ENCODE measurements around the gene CNTNAP2. TPM values are rescaled to one million over a fixed set of nuclear protein-coding genes. Genes with fewer than 3 reads are reported as not detected.

Gene CNTNAP2
- total RNA-seq, 6 experiments from 2014 or later = 1.8 to 8.1 (median 3.9) TPM

DNA sequence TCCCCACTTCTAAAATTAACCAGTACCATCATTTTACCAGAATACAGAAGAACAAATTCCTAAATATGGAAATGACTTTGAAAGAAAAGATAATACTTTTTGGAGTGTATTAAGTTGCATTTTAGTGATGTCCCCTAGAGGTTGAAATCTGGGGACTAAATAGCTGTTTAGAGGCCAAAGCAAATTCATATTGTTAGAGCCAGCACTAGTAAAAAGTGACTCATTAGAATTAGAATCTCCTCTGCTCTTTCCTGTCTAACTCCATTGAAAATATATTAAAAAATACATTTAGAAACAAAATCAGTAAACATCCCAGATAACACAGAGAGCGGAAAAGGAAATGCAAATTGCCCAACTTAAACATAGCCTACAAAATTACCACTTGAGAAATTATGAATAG is 1284.3 kb downstream of the CNTNAP2 start:
- Histone ChIP-seq H3K27me3 (no peaks in the 10 kb centered on the region), H3K27ac (no peak overlapping the region), H3K4me1 (no peaks in the 10 kb centered on the region), H3K4me3 (no peak overlapping the region), H3K9me3 (no peaks in the 10 kb centered on the region), H3K36me3 (no peaks in the 10 kb centered on the region)
- DNase-seq (no peak), ATAC-seq (no peak)
- TF ChIP-seq, protein P1, sequence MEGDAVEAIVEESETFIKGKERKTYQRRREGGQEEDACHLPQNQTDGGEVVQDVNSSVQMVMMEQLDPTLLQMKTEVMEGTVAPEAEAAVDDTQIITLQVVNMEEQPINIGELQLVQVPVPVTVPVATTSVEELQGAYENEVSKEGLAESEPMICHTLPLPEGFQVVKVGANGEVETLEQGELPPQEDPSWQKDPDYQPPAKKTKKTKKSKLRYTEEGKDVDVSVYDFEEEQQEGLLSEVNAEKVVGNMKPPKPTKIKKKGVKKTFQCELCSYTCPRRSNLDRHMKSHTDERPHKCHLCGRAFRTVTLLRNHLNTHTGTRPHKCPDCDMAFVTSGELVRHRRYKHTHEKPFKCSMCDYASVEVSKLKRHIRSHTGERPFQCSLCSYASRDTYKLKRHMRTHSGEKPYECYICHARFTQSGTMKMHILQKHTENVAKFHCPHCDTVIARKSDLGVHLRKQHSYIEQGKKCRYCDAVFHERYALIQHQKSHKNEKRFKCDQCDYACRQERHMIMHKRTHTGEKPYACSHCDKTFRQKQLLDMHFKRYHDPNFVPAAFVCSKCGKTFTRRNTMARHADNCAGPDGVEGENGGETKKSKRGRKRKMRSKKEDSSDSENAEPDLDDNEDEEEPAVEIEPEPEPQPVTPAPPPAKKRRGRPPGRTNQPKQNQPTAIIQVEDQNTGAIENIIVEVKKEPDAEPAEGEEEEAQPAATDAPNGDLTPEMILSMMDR (IDR thresholded peaks at IDR 0.05) = no peak
- no peak for TF ChIP-seq POLR2A (IDR thresholded peaks at IDR 0.05)
- intact Hi-C loops (cut with DNase I) = no loop called here
- 64% methylated on average over 1 of the region's 1 CpG for WGBS (ENCODE audit: insufficient coverage, low coverage, low lambda C conversion rate, missing lambda C conversion rate)

DNA sequence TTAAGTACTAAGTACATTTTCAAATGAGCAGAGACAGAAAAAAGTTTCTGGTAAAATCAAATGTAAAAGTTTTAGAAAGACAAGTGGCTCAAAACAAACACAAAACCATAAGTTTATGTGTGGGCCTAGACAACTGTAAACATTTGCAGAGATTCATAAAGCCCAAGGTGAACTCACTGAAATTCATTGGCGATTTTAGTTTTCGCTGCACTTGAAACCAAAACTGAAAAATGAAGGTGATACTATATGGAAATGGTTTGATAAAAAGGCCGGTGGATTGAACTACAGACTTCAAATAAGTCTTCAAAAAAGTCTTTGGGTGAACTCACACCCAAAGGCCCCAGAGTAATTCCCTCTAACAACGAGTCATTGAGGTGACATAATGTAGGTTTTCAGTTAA is 1289.0 kb downstream of the CNTNAP2 start:
- no peak for ATAC-seq
- H3K27ac ChIP-seq = no peak overlapping the region
- 49% methylated on average over 4 of the region's 4 CpGs for WGBS (ENCODE audit: insufficient coverage, low coverage, low lambda C conversion rate, missing lambda C conversion rate)
- TF ChIP-seq, protein P1 (IDR thresholded peaks at IDR 0.05) = no peak
- no peak for TF ChIP-seq POLR2A (IDR thresholded peaks at IDR 0.05)
- intact Hi-C loops (cut with DNase I) = no loop called here
- H3K36me3 ChIP-seq = no peaks in the 10 kb centered on the region
- no peaks in the 10 kb centered on the region for H3K27me3 ChIP-seq
- DNase-seq = no peak
- no peak overlapping the region for H3K4me3 ChIP-seq
- no peaks in the 10 kb centered on the region for H3K4me1 ChIP-seq
- no peaks in the 10 kb centered on the region for H3K9me3 ChIP-seq

DNA sequence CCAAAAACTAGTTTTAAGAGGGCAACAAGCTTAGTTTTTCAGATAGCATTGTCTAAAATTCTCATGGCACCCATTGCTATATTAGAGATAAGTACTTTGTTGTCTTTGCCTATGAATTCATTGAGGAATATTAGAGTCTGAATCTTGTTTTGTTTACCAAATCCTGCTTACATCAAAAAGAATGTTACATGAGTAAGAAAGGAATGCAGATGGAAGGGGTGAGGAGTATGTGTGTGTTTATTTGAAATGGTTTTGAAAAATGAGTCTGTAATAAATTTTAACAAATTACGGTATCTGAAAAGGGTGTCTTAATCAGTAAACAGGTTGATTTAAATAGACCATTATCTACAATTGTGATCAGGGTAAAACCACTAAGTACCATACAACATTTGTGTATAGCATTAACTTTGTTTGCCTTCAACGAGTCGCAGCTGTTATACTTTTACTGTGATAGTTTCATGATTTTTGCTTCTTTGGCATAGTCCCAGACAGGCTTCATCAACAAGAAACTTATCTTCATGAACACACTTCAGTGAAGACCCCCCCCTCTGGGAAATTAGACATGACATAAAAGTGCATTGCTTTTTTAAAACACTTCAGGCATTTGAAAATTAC is 1290.0 kb downstream of the CNTNAP2 start:
- Histone ChIP-seq H3K4me1 (no peaks in the 10 kb centered on the region), H3K27ac (no peak overlapping the region), H3K27me3 (no peaks in the 10 kb centered on the region), H3K36me3 (no peaks in the 10 kb centered on the region), H3K9me3 (no peaks in the 10 kb centered on the region), H3K4me3 (no peak overlapping the region)
- no peak for ATAC-seq
- 73% methylated on average over 3 of the region's 3 CpGs for whole genome bisulfite sequencing (ENCODE audit: insufficient coverage, low coverage, low lambda C conversion rate, missing lambda C conversion rate)
- no peak for TF ChIP-seq POLR2A (IDR thresholded peaks at IDR 0.05)
- TF ChIP-seq, protein P1 (IDR thresholded peaks at IDR 0.05) = no peak
- DNase-seq = no peak
- intact Hi-C loops (cut with DNase I) = no loop called here

DNA sequence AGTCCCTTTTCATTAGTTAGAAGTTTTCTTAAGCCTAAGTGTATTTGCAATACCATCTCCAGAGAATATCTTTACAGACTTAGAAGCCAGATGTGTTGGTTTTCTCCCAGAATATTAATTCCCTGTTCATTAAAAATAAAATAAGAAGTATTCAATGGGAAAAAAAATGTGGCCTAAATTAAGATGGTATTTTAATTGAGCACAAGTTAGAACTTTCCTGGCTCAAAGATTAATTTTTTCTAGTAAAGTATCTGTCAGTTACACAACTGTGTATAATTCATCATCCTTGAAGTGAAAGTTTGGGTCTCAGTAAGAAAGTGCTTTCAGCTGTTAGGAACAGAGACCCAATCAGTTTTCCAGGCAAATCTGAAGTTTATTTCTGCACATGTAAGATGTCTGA is 1294.5 kb downstream of the CNTNAP2 start:
- no peak overlapping the region for H3K27ac ChIP-seq
- no peaks in the 10 kb centered on the region for H3K36me3 ChIP-seq
- DNase-seq (no peak), ATAC-seq (no peak)
- H3K4me3 ChIP-seq = no peak overlapping the region
- H3K4me1 ChIP-seq = no peaks in the 10 kb centered on the region
- intact Hi-C loops (cut with DNase I) = no loop called here
- H3K27me3 ChIP-seq = no peaks in the 10 kb centered on the region
- H3K9me3 ChIP-seq = no peaks in the 10 kb centered on the region
- TF ChIP-seq POLR2A (IDR thresholded peaks at IDR 0.05) = no peak
- TF ChIP-seq, protein P1 (IDR thresholded peaks at IDR 0.05) = no peak

DNA sequence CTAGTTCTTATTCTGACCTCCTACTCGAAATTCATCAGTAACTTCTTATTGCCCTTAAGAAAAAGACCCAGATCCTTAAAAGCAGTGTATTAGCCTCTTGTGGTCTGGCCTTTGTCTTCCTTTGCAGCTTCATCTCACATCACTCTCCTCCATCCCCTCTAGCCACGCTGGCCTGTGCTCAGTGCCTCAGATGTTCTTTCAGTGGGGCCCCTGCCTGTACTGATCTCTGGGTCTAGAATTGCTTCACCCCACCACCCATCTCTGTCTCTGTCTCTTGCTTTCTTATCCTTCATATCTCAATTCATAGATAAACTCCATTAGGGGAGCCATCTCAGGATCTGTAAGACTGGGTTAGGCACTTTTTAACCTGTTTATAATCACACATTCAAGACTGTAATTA is 1295.5 kb downstream of the CNTNAP2 start:
- Histone ChIP-seq H3K4me1 (no peaks in the 10 kb centered on the region), H3K9me3 (no peaks in the 10 kb centered on the region), H3K4me3 (no peak overlapping the region), H3K36me3 (no peaks in the 10 kb centered on the region), H3K27ac (no peak overlapping the region), H3K27me3 (no peaks in the 10 kb centered on the region)
- TF ChIP-seq, protein P1 (IDR thresholded peaks at IDR 0.05) = no peak
- no peak for TF ChIP-seq POLR2A (IDR thresholded peaks at IDR 0.05)
- DNase-seq = no peak
- 14% methylated on average over 2 of the region's 2 CpGs for WGBS (ENCODE audit: insufficient coverage, low coverage, low lambda C conversion rate, missing lambda C conversion rate)
- ATAC-seq = no peak
- intact Hi-C loops (cut with DNase I) = no loop called here
